Common myeloid progenitor, CD34-positive (primary cell): ENCODE results near the gene STPG4.
"Not testable (repeated sequence)": the region's sequence is repeated elsewhere in the genome, so short reads cannot be mapped to it uniquely, and the experiment has no call there.

Experiments used
- CTCF ChIA-PET: fragments of 350-600 bp; sonication (Branson Sonifier 250); formaldehyde crosslinking; loops from one replicate; lab custom pipeline; 2021; ENCODE audit warnings: antibody characterized with exemption; lab: Charles Lee
- POLR2A ChIA-PET: fragments of 350-600 bp; sonication (Branson Sonifier 250); formaldehyde crosslinking; loops from one replicate; lab custom pipeline; 2021; ENCODE audit warnings: antibody characterized with exemption; lab: Charles Lee
- DNase-seq, 3 donors: peaks; one replicate each; pipeline versions ENCODE4 v3.0.0 to v3.0.0-alpha.2; 2013
- H3K27ac ChIP-seq, 2 experiments: 1 replicate in 1 of 2; 2 replicates in 1 of 2; pipeline ENCODE4 v1.7.0; 2013; ENCODE audit warnings: inconsistent platforms in 2 of 2, low read length in 2 of 2, mild to moderate bottlenecking in 2 of 2, low read depth in 1 of 2, moderate library complexity in 1 of 2; ENCODE audit not compliant: severe bottlenecking in 2 of 2, insufficient read depth in 1 of 2, poor library complexity in 1 of 2
- H3K27me3 ChIP-seq, 5 experiments: replicated peaks in 2 of 5; 1 replicate in 3 of 5; 2 replicates in 2 of 5; pipeline versions ENCODE4 v1.6.1 to v1.7.0; 2013; ENCODE audit warnings: low read length in 4 of 5, mild to moderate bottlenecking in 2 of 5, moderate library complexity in 2 of 5, inconsistent platforms in 1 of 5; ENCODE audit not compliant: insufficient read depth in 5 of 5, control insufficient read depth in 4 of 5
- H3K36me3 ChIP-seq, 4 experiments: 1 replicate in 2 of 4; 2 replicates in 2 of 4; pipeline versions ENCODE4 v1.6.1 to v1.7.0; 2013; ENCODE audit warnings: low read length in 3 of 4, control low read depth in 1 of 4, mild to moderate bottlenecking in 1 of 4; ENCODE audit not compliant: control insufficient read depth in 4 of 4, insufficient read depth in 4 of 4
- H3K4me1 ChIP-seq, 4 experiments: 1 replicate in 3 of 4; 2 replicates in 1 of 4; pipeline versions ENCODE4 v1.6.1 to v1.7.1; 2013; ENCODE audit warnings: low read length in 3 of 4, mild to moderate bottlenecking in 3 of 4, control low read depth in 1 of 4, inconsistent platforms in 1 of 4, moderate library complexity in 1 of 4; ENCODE audit not compliant: control insufficient read depth in 4 of 4, insufficient read depth in 4 of 4; ENCODE audit errors: control extremely low read depth in 1 of 4
- H3K4me3 ChIP-seq, 7 experiments: 1 replicate in 4 of 7; 2 replicates in 3 of 7; pipeline versions ENCODE4 v1.5.1 to v1.7.0; 2013; ENCODE audit warnings: mild to moderate bottlenecking in 7 of 7, low read length in 6 of 7, moderate library complexity in 6 of 7, inconsistent platforms in 2 of 7, low read depth in 2 of 7, control low read depth in 1 of 7; ENCODE audit not compliant: insufficient read depth in 4 of 7, control insufficient read depth in 1 of 7; ENCODE audit errors: extremely low read depth in 1 of 7
- H3K9me3 ChIP-seq, 5 experiments: 1 replicate in 4 of 5; 2 replicates in 1 of 5; pipeline versions ENCODE4 v1.6.1 to v1.7.1; 2013; ENCODE audit warnings: low read length in 4 of 5, mild to moderate bottlenecking in 2 of 5, inconsistent platforms in 1 of 5, low read depth in 1 of 5, moderate library complexity in 1 of 5; ENCODE audit not compliant: control insufficient read depth in 4 of 5, insufficient read depth in 2 of 5; ENCODE audit errors: control extremely low read depth in 1 of 5
- WGBS: methylation state at CpG from one replicate; pipeline ENCODE4 v1.1.5; 2013; ENCODE audit not compliant: insufficient coverage; 5-methylcytosine and 5-hydroxymethylcytosine counted together

The STPG4 gene

DNA sequence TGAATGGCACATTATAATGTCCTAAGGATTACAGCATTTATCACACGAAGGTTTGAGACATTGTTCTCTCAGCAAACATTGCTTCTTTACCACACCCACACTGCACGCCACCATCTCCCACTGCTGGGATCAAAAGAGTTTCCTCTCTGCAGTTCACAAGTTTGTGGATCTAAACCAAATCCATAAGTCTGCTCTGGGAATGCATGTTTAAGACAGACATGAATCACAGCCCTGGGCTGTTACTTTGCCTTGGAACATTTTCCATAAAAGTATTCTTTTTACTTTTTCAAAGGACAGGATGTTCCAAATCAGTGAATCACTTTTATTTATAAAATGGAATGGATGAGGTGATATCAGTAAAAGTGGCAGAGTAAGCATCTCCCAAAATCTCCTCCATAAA lies 36.1 kb downstream of the STPG4 start:
- POLR2A ChIA-PET = no interaction called here
- no peaks in the 10 kb centered on the region for H3K36me3 ChIP-seq
- no peaks in the 10 kb centered on the region for H3K27me3 ChIP-seq
- H3K27ac ChIP-seq = no peak overlapping the region
- H3K4me1 ChIP-seq = peaks cover 0 to 7% (median 0%) of the 10 kb centered on the region in 4 experiments
- no peak for DNase-seq
- H3K9me3 ChIP-seq = peaks cover 0 to 3% (median 0%) of the 10 kb centered on the region in 5 experiments
- CTCF ChIA-PET = no interaction called here
- H3K4me3 ChIP-seq = no peak overlapping the region
- 100% methylated on average over 2 of the region's 2 CpGs for WGBS

GRCh38 chr2:47118581-47118980 lies 36.5 kb downstream of the STPG4 start:
- ChIA-PET POLR2A (no interaction called here), CTCF (no interaction called here)
- no peak for DNase-seq
- no CpG with 5 or more reads among the region's 2 CpGs for WGBS
- Histone ChIP-seq H3K36me3 (no peaks in the 10 kb centered on the region), H3K27me3 (no peaks in the 10 kb centered on the region), H3K9me3 (peaks cover 0 to 3% (median 0%) of the 10 kb centered on the region in 5 experiments), H3K27ac (no peak overlapping the region), H3K4me3 (no peak overlapping the region), H3K4me1 (peaks cover 0 to 7% (median 0%) of the 10 kb centered on the region in 4 experiments)

DNA sequence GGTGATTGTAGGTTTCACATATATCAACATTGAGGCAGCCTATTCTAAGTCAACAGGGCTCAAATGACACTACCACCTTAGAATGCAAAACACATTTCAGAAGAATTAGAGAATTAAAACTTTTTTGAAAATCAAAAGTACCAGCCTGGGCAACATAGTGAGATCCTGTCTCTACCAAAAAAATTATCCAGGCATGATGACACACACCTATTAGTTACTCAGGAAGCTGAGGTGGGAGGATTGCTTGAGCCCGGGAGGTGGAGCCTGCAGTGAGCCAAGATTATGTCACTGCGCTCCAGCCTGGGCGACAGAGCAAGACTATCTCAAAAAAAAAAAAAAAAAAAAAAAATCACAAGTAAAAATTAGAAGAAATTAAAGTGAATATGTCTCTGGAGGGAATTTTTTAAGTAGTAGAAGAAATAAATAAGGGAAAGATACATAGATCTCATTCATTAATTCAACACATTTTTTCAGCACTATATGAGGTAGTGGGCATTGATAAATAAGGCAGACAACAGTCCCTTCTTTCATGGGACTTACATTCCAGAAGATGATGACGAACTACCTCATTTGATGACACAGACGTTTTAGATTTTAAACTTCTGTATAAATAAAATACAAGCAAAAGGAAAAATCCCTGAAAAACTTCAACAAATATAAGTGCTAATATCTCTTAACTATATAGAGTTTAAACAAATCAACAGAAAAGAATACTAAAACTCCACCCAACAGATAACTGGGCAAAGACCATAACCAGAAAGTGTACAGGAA lies 42.3 kb downstream of the STPG4 start:
- no peak for DNase-seq
- Histone ChIP-seq H3K4me3 (no peak overlapping the region), H3K9me3 (no peaks in the 10 kb centered on the region), H3K36me3 (no peaks in the 10 kb centered on the region), H3K27me3 (no peaks in the 10 kb centered on the region), H3K27ac (no peak overlapping the region), H3K4me1 (no peaks in the 10 kb centered on the region)
- ChIA-PET POLR2A (interaction anchor here (0.6 kb wide), 1 partner anchor 232 kb away, joined by 4 read pairs; no protein-coding TSS in a partner anchor), CTCF (interaction anchor here (0.7 kb wide), 1 partner anchor 25 kb away, joined by 3 read pairs; no protein-coding TSS in a partner anchor)
- no CpG with 5 or more reads among the region's 5 CpGs for WGBS

DNA sequence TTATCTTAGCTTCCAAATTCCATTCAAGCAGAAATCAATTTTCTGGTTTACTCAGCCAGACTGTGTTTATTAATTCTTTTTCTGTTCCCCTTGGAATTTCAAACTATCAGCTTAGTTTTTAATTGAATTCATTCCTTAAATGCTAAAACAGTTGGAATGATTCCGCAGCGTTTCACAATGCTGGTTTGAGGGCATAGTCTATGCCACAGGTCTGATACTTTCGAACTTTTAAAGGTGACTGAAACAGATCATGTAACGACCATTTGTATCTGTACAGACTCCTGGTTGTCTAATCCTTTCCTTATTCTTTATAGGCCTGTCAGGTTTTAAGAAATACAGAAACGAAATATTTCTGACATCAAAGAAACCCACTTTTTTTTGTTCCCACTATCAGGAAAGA lies 45.4 kb downstream of the STPG4 start:
- Histone ChIP-seq H3K4me1 (no peaks in the 10 kb centered on the region), H3K27ac (no peak overlapping the region), H3K4me3 (no peak overlapping the region), H3K27me3 (no peaks in the 10 kb centered on the region), H3K9me3 (no peaks in the 10 kb centered on the region), H3K36me3 (no peaks in the 10 kb centered on the region)
- CTCF ChIA-PET = interaction anchor here (0.6 to 0.7 kb wide), 2 partner anchors 144 to 149 kb away, joined by 3 to 4 read pairs; no protein-coding TSS in a partner anchor
- DNase-seq = no peak
- POLR2A ChIA-PET = no interaction called here
- WGBS = 96% methylated on average over 5 of the region's 5 CpGs

GRCh38 chr2:47109007-47109375 lies 46.1 kb downstream of the STPG4 start:
- Histone ChIP-seq H3K27ac (no peak overlapping the region), H3K9me3 (no peaks in the 10 kb centered on the region), H3K27me3 (no peaks in the 10 kb centered on the region), H3K4me3 (no peak overlapping the region), H3K36me3 (no peaks in the 10 kb centered on the region), H3K4me1 (no peaks in the 10 kb centered on the region)
- WGBS = 86% methylated on average over 3 of the region's 4 CpGs
- POLR2A ChIA-PET = no interaction called here
- CTCF ChIA-PET = no interaction called here
- no peak for DNase-seq

GRCh38 chr2:47108267-47109006 lies 46.7 kb downstream of the STPG4 start:
- H3K4me3 ChIP-seq, POLR2A ChIA-PET, H3K9me3 ChIP-seq, CTCF ChIA-PET, H3K27ac ChIP-seq, DNase-seq, H3K36me3 ChIP-seq, H3K4me1 ChIP-seq, H3K27me3 ChIP-seq: not testable (repeated sequence)
- 97% methylated on average over 16 of the region's 19 CpGs for WGBS

DNA sequence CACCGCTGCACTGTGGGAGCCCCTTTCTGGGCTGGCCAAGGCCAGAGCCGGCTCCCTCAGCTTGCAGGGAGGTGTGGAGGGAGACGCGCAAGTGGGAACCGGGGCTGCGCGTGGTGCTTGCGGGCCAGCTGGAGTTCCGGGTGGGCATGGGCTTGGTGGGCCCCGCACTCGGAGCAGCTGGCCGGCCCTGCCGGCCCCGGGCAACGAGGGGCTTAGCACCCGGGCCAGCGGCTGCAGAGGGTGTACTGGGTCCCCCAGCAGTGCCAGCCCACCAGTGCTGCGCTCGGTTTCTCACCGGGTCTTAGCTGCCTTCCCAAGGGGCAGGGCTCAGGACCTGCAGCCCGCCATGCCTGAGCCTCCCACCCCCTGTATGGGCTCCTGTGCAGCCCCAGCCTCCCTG lies 47.9 kb downstream of the STPG4 start:
- H3K27ac ChIP-seq, CTCF ChIA-PET, POLR2A ChIA-PET, H3K36me3 ChIP-seq, H3K27me3 ChIP-seq, H3K4me3 ChIP-seq, DNase-seq, H3K4me1 ChIP-seq, H3K9me3 ChIP-seq: not testable (repeated sequence)
- 90% methylated on average over 10 of the region's 21 CpGs for WGBS
